Natural killer cell (primary cell): Measurements from ENCODE around the gene CEACAM7. TPM values are rescaled to one million over a fixed set of nuclear protein-coding genes. Genes with fewer than 3 reads are reported as not detected.

Experiments
- ATAC-seq, 3 donors: fragments of 150-1000 bp in 2 of 3; fragments of 200-7000 bp in 1 of 3; cut with Tn5 transposase; 1 replicate in 1 of 3; 2 replicates in 2 of 3; pipeline ENCODE4 v1.10.0; 2021; ENCODE audit warnings: mild to moderate bottlenecking in 2 of 3, moderate library complexity in 2 of 3
- DNase-seq, 2 donors: peaks; one replicate each; pipeline versions ENCODE4 v3.0.0 to v3.0.0-alpha.2; 2013 to 2021; ENCODE audit warnings: mixed read lengths in 1 of 2
- H3K27ac ChIP-seq: one replicate; pipeline ENCODE4 v1.5.1; 2013; ENCODE audit warnings: mild to moderate bottlenecking, low read length
- H3K27me3 ChIP-seq: one replicate; pipeline ENCODE4 v1.6.1; 2013; ENCODE audit warnings: low read length; ENCODE audit not compliant: control insufficient read depth, insufficient read depth
- H3K36me3 ChIP-seq: one replicate; pipeline ENCODE4 v1.6.1; 2013; ENCODE audit warnings: low read length; ENCODE audit not compliant: control insufficient read depth, insufficient read depth
- H3K4me1 ChIP-seq: one replicate; pipeline ENCODE4 v1.6.1; 2013; ENCODE audit warnings: low read length; ENCODE audit not compliant: control insufficient read depth, insufficient read depth
- H3K4me3 ChIP-seq: one replicate; pipeline ENCODE4 v1.5.1; 2013; ENCODE audit warnings: low read length
- H3K9me3 ChIP-seq: one replicate; pipeline ENCODE4 v1.6.1; 2013; ENCODE audit warnings: low read length; ENCODE audit not compliant: control insufficient read depth, insufficient read depth
- H3K27ac Mint-ChIP-seq, 2 donors: one replicate each; pipeline ENCODE4 v1.8.0; 2022; ENCODE audit warnings: mild to moderate bottlenecking in 2 of 2, mixed read lengths in 2 of 2, moderate library complexity in 1 of 2
- H3K27me3 Mint-ChIP-seq, 2 donors: one replicate each; pipeline ENCODE4 v1.8.0; 2022; ENCODE audit warnings: low read depth in 2 of 2, mixed read lengths in 2 of 2
- H3K36me3 Mint-ChIP-seq: one replicate; pipeline ENCODE4 v1.8.0; 2022; ENCODE audit warnings: mixed read lengths
- H3K4me1 Mint-ChIP-seq, 2 donors: one replicate each; pipeline ENCODE4 v1.8.0; 2022; ENCODE audit warnings: mixed read lengths in 2 of 2
- H3K4me3 Mint-ChIP-seq: one replicate; pipeline ENCODE4 v1.8.0; 2022; ENCODE audit warnings: mild to moderate bottlenecking, moderate library complexity, mixed read lengths
- H3K9me3 Mint-ChIP-seq, 2 donors: one replicate each; pipeline ENCODE4 v1.8.0; 2022; ENCODE audit warnings: mixed read lengths in 2 of 2
- CTCF ChIP-seq: fragments of 200-600 bp; IDR thresholded peaks from one replicate; pipeline ENCODE4 v1.8.0; 2022; ENCODE audit warnings: antibody characterized with exemption
- WGBS: methylation state at CpG from one replicate; pipeline ENCODE4 v1.1.7; 2013; ENCODE audit warnings: missing lambda C conversion rate; ENCODE audit not compliant: insufficient coverage; 5-methylcytosine and 5-hydroxymethylcytosine counted together
- intact Hi-C: fragments of 100-400 bp; cut with micrococcal nuclease; formaldehyde crosslinking; loops from one replicate; pipeline ENCODE4 v1.14.2; 2022
- total RNA-seq, 4 donors: library from RNA; stranded (reverse); fragments of 120-200 nt in 1 of 4; gene quantifications; one replicate each; pipeline versions ENCODE4 v1.2.3 to v1.2.4, GENCODE V29; 2013 to 2022

Gene CEACAM7
- total RNA-seq, 3 donors from 2014 or later (not counting 1 experiment from before 2014, with no cell fraction given), result not detected

GRCh38 chr19:41638641-41639081, 49.4 kb downstream of the CEACAM7 start:
- peak in 1 of 2 donors; percentile 43 for DNase-seq
- Histone ChIP-seq H3K4me1 (no peaks in the 10 kb centered on the region), H3K36me3 (no peaks in the 10 kb centered on the region), H3K4me3 (no peak overlapping the region), H3K9me3 (no peaks in the 10 kb centered on the region), H3K27me3 (no peaks in the 10 kb centered on the region), H3K27ac (no peak overlapping the region)
- Mint-ChIP-seq H3K4me3 (no peak overlapping the region), H3K36me3 (no peaks in the 10 kb centered on the region), H3K4me1 (no peaks in the 10 kb centered on the region), H3K27me3 (peaks cover 26 to 44% of the 10 kb centered on the region in 2 donors), H3K9me3 (no peaks in the 10 kb centered on the region), H3K27ac (no peak overlapping the region)
- ATAC-seq, result no peak
- TF ChIP-seq CTCF, result no peak
- WGBS, result 17% methylated on average over 6 of the region's 6 CpGs
- intact Hi-C loops, result no loop called here

DNA sequence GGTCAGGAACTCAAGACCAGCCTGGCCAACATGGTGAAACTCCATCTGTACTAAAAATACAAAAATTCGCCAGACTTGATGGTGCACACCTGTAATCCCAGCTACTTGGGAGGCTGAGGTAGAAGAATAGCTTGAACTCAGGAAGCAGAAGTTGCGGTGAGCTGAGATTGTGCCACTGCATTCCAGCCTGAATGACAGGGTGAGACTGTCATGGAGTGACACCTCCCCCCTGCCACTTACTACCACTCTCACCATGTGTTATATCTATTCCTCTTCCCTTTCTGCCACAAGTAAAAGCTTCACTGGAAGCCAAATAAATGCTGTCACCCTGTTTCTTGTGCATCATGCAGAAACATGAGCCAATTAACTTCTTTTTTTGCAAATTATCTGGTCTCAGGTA, 50.6 kb downstream of the CEACAM7 start:
- ATAC-seq, result peak in 1 of 3 donors; percentile 64
- no peak overlapping the region for H3K4me3 ChIP-seq
- no peaks in the 10 kb centered on the region for H3K4me1 Mint-ChIP-seq
- H3K27me3 ChIP-seq, result peaks cover 4% of the 10 kb centered on the region
- no peaks in the 10 kb centered on the region for H3K36me3 Mint-ChIP-seq
- H3K4me3 Mint-ChIP-seq, result no peak overlapping the region
- no peak overlapping the region for H3K27ac ChIP-seq
- DNase-seq, result no peak
- H3K36me3 ChIP-seq, result no peaks in the 10 kb centered on the region
- H3K27me3 Mint-ChIP-seq, result peaks cover 24 to 42% of the 10 kb centered on the region in 2 donors
- H3K9me3 ChIP-seq, result no peaks in the 10 kb centered on the region
- WGBS, result 52% methylated on average over 2 of the region's 2 CpGs
- no peaks in the 10 kb centered on the region for H3K4me1 ChIP-seq
- H3K27ac Mint-ChIP-seq, result no peak overlapping the region
- TF ChIP-seq CTCF, result no peak
- intact Hi-C loops, result no loop called here
- no peaks in the 10 kb centered on the region for H3K9me3 Mint-ChIP-seq

DNA sequence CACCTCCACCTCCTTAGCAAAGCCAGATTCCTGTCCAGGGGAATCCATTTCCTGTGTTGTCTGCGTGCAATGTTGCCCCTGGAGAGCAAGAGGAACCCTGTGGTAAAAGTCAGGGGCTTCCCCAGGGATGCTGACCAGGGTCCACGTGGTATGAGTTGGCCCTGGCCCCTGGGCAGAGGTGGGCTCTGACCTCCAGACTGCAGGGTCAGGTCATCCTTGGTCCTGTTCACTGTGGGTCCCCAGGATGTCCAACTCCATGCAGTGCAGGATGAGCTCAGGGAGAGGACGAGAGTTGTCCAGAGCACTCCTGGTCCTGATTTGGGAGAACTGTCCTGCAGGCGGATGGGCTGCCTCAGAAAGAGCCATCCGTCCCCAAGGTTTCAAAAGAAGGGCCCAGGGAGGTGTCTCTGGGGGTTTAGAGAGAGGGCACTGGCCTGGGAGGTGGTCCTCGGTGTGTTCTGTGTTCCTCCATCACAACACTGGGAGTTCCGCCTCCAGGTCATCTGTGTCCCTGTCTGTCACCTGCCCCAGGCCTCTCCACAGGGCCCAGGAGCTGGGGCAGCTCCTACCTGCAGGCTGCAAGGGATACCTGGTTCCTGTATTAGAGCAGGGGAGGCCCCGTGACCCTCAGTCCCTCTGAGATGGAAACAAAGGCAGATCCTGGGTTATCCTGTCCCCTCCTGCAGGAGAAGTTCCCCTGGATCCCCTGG, 59.9 kb downstream of the CEACAM7 start:
- Mint-ChIP-seq H3K4me3 (no peak overlapping the region), H3K9me3 (no peaks in the 10 kb centered on the region), H3K27ac (no peak overlapping the region), H3K27me3 (peaks cover 27 to 33% of the 10 kb centered on the region in 2 donors), H3K4me1 (peaks cover 0 to 6% of the 10 kb centered on the region in 2 donors), H3K36me3 (no peaks in the 10 kb centered on the region)
- no peak overlapping the region for H3K4me3 ChIP-seq
- intact Hi-C loops, result no loop called here
- H3K4me1 ChIP-seq, result peaks cover 4% of the 10 kb centered on the region
- no peak overlapping the region for H3K27ac ChIP-seq
- H3K36me3 ChIP-seq, result no peaks in the 10 kb centered on the region
- DNase-seq (no peak), ATAC-seq (no peak)
- TF ChIP-seq CTCF, result no peak
- peaks cover 3% of the 10 kb centered on the region for H3K9me3 ChIP-seq
- 77% methylated on average over 8 of the region's 8 CpGs for WGBS
- H3K27me3 ChIP-seq, result peaks cover 2% of the 10 kb centered on the region
